WI38 (cell line): Measurements from ENCODE around the gene CLEC19A.

Source experiments
- H3K4me3 ChIP-seq: 2 replicates; pipeline ENCODE4 v1.5.1; 2011; ENCODE audit warnings: low read depth, mild to moderate bottlenecking, control low read depth, low read length
- TF ChIP-seq, protein P1 (sequence below): IDR thresholded peaks from 2 replicates; pipeline ENCODE4 v1.5.1; 2012; ENCODE audit warnings: low read depth, mild to moderate bottlenecking, control low read depth, low read length

The CLEC19A gene

DNA sequence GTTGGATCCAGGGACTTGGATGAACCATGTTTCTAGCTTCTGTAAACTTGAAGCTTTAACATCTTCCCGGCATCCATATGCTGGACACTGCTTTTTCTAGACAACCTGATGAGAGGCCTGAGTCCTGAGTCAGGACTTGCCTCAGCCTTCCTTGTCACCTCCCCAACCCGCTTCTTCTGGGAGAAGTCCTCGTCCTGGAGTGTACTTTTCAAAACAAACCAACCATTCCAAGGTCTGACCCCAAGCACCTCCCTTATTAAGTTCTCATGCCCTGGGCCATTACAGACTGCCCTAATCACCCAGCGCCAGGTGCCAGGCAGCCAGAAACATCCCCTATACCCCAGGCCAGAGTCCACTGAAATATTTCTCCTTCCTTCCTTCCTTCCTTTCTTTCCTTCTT is 59.4 kb downstream of the CLEC19A start:
- TF ChIP-seq, protein P1, sequence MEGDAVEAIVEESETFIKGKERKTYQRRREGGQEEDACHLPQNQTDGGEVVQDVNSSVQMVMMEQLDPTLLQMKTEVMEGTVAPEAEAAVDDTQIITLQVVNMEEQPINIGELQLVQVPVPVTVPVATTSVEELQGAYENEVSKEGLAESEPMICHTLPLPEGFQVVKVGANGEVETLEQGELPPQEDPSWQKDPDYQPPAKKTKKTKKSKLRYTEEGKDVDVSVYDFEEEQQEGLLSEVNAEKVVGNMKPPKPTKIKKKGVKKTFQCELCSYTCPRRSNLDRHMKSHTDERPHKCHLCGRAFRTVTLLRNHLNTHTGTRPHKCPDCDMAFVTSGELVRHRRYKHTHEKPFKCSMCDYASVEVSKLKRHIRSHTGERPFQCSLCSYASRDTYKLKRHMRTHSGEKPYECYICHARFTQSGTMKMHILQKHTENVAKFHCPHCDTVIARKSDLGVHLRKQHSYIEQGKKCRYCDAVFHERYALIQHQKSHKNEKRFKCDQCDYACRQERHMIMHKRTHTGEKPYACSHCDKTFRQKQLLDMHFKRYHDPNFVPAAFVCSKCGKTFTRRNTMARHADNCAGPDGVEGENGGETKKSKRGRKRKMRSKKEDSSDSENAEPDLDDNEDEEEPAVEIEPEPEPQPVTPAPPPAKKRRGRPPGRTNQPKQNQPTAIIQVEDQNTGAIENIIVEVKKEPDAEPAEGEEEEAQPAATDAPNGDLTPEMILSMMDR, result no peak
- no peak overlapping the region for H3K4me3 ChIP-seq

DNA sequence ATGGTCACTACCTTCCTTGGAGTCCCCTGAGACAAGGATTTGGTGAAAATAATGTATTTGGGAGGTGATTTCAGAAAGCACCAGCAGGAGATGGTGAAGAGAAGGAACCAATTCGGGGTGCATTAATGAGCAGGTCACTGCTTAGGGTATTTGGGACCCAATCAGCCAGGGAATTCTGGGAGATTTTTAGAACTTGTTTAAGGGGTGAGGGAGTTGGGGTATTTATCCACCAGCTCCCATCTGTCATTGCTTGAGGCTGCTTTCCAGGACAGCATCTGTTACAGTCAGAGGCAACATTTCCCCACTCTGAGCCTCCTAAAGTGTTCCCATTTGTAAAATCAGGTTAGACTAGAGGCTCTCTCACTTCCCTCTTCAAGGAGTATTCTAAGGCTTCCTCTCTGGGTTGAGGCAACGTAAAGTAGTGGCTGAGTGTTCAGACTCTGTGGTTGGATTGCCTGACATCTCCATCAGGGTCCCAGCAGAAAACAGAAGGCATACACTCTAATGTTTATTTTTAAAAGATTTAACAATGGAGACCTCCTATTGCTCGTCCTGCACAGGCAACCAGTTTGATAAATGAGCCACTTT is 60.9 kb downstream of the CLEC19A start:
- TF ChIP-seq, protein P1, result no peak
- no peak overlapping the region for H3K4me3 ChIP-seq

DNA sequence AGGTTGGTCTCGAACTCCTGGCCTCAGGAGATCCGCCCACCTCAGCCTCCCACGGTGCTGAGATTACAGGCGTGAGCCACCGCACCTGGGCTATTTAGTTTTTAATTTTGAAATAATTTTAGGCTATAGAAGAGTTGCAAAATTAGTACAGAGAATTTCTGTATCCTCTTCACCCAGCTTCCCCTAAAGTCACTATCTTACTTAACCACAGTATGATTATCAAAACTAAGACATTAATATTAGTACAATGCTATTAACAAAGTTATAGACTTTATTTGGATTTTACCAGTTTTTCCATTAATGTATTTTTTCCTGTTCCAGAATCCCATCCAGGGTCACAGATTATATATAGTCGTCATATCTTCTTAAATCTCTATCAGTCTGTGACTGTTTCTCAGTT is 62.6 kb downstream of the CLEC19A start:
- TF ChIP-seq, protein P1, result no peak
- H3K4me3 ChIP-seq, result no peak overlapping the region

DNA sequence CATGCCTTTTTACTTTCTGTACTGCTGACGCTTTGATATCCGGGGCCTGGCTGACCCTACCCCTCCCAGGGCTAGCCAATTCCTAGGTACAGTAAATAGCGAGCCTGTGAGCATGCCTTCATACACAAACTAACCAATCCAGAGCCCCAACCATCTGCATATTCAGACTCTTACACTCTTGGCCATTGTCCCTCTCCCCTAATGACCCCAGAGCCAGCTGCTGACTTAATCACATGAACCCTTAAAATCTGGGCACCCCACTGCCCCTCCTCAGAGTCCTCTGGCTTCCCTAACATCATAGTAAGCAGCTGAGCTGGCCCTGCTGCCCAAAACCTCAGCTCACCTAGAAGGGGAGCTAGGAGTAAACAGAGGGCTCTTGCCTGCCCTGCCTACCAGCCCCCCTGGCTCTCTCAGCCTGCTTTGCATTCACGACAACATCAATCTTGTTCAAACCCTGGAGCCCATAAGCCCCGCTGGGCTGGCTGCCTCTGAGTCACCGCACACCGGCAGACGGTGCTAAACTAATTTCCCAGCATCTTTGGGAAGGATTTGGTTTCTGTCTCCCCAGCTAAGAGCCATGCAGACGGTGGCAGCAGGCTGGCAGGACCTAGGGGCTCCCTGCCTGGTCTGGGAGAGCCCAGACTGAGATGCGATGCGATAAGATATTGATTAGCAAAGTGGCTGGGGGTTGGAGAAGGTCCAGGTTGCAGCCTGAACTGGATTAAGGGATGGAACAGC is 63.2 kb downstream of the CLEC19A start:
- TF ChIP-seq, protein P1, result no peak
- H3K4me3 ChIP-seq, result no peak overlapping the region

DNA sequence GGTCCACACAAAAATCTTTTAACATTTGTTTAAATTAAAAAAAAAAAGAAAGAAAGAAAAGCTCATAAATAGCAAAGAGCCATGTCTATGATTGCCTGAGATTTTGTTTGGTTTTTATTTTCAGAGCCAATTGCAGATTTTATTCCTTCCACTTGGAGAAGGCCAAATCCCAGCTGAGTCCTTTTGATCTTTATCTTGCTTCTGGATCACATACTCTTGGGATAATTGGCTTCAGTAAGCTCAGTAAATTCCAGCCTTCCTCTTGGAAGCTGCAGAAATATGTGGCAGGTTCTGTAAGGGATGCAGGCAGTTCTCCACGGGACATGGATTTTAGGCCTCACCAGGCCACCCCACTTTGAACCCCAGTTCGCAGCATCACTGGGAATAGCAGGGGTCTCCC is 68.8 kb downstream of the CLEC19A start:
- H3K4me3 ChIP-seq, result no peak overlapping the region
- TF ChIP-seq, protein P1, result no peak

DNA sequence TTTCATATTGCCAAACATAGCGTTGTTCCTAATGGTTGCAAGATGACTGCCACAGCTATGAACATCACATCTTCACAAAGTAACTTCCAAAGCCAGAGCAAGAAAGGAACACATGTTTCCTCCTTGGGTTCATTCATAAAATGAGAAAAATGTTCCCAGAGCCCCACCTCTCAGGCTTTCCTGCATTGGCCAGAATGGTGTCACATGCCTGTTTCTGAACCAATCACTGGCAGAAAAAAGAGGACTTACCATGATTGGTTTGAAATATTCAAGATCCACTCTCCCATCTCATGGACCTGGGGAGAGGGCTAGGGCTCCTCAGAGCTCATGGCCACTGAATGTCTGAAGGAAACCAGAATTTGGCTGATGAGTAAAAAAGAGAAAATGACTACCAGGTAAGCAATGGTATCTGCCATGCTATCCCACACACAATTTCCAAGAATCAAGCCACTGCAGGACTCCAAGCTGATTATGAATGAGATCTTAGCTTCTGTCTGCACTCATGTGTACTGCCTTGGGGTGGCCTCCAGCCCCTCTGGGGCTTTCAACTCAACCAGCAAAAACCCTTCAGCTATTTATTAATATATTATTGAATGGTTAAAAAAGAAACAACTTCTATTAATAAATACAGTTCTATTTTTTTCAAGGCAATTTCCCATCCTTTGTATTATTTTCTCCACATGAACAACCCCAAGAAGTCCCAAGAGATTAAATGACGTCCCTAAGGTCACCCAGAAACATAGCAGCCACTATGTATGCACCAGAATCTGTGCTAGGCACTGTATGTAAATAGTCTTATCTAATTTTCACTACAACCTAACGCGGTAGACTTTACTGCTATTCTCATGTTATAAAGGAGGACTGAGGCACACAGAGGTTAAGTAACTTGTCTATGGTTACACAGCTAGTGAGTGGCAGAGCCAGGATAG is 70.8 kb downstream of the CLEC19A start:
- TF ChIP-seq, protein P1, result no peak
- no peak overlapping the region for H3K4me3 ChIP-seq

DNA sequence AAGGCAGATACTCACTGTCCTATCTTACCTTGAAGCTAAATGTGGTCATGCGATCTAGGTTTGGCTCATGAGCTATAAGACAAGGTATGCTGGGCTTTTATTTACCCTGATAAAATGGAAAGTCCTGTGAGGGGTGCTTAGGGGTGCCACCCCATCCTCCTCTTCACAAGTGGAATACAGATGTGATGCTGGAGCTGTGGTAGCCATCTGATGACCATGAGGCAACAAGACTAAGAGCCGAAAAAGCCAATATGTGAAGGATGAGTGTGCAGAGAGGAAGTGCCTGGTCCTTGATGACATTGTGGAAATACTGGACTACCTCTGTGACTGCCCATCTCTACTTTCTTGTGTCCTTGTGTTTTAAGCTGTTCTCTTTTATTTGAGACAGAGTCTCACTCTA is 74.0 kb downstream of the CLEC19A start:
- H3K4me3 ChIP-seq, result no peak overlapping the region
- TF ChIP-seq, protein P1, result no peak
